Measurements from ENCODE around the gene MRPL10.

Gene MRPL10

DNA sequence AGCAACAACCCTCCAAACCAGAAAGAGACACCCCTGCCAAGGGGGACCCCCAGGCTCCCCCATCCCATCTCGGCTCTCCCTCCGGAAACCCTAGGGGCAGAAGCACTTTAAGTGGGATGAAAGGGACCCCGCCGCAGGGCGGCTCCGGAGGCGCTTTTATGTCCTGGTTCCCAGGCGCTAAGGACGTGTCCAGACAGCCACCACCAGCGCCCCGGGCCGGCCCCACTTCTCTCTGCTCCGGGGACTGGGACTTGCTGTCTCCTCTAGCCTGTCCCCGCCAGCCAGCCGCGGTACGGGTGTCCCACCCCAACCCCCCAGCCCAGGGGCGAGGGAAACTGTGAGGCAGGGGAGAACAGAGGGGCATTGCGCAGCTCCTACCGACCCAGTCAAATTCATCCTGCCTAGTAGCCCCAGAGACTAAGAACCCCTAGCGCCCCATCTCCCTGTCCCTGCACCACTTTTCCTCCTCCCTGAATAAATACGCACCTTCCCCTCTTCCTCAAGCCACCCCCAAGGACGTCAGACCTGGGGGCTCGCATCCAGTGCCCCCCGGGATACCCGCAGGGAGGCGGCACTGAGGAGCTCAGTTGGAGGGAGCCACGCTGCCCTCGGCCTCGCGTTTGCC is 15.5 kb upstream of the MRPL10 start:
- peak overlapping the region; percentile 17 for H3K27ac ChIP-seq
- POLR2A ChIA-PET (ENCODE audit: low non-redundant PET), result no interaction called here
- TF ChIP-seq CTCF (conservative IDR thresholded peaks at IDR 0.05; ENCODE audit: low read depth), result no peak
- DNase-seq (ENCODE audit: low spot score), result no peak
- CTCF ChIA-PET, result interaction anchor here (0.6 to 4.9 kb wide), 9 partner anchors 12 to 760 kb away, joined by 3 to 38 read pairs (median 4); no protein-coding TSS in a partner anchor

DNA sequence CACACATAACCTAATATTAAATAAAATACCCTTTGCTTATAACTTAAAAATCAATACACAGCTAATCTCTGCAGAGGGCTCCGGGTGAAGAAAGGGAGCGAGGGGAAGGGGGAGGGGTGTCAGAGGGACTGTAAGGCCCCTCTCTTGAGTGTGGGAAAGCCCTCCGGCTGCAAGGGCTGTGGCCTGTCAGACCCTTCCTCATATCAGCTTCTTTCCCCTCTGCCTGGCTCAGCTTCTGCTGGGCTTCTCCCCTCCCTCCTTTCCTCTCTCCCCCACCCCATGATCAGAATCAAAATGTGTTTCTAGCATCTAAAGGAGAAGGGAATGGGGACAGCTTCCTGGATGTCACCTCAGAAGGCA is 14.4 kb upstream of the MRPL10 start:
- ChIA-PET CTCF (interaction anchor here (3.7 to 4.2 kb wide), 2 partner anchors 39 to 44 kb away, joined by 15 to 77 read pairs; no protein-coding TSS in a partner anchor), POLR2A (ENCODE audit: low non-redundant PET) (no interaction called here)
- peak overlapping the region; percentile 17; the same call in 1 of the 2 replicates for H3K27ac ChIP-seq
- TF ChIP-seq CTCF (conservative IDR thresholded peaks at IDR 0.05; ENCODE audit: low read depth), result no peak
- no peak for DNase-seq (ENCODE audit: low spot score)

DNA sequence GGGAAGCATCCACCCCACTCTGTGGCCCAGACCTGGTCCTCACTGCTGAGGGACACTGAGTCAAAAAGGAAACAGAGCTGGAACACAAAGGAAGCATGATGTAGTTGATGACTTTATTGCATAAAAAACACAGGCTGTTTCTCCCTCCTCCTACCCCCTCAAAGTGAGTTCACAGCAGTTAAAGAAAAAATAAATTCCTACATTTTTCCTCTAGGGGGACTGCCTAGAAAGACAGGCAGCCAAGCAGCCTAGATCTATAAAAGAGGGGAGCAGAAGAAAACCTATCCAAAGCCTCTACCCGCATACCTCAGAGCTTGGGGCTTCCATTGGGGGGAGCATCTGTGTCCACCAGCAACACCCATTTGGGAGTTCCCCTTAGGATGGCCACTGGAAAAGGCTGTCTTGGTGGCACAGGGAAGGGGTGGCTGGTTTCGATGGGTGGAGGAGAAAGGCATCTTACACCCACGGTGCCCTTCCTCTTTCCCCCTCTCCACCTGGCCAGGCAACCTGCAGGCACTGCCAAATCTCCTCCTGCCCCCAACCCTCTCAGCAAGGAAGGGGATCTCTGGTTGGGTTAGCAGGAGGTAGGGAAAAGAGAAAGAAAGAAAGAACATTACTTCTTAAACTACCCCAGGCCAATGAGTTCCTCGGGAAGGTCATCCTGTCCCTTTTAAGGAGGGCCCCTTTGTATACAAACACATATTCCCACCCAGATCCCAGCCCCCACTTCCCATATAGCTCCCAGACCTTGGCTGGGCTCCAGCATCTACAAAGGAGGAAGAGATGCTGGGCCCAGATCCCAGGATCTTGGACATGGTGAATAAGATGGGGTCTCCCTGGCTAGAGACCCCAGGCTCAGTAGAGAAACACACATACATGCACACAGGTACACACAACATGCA is 13.7 kb upstream of the MRPL10 start:
- TF ChIP-seq CTCF (conservative IDR thresholded peaks at IDR 0.05; ENCODE audit: low read depth), result peak; percentile 37
- DNase-seq (ENCODE audit: low spot score), result no peak
- H3K27ac ChIP-seq, result peak overlapping the region; percentile 20
- ChIA-PET POLR2A (ENCODE audit: low non-redundant PET) (no interaction called here), CTCF (interaction anchor here (0.5 to 4.2 kb wide), 7 partner anchors 13 to 66 kb away, joined by 3 to 77 read pairs (median 4); partner anchors contain the start of genes LRRC46 and MRPL10)

GRCh38 chr17:47844227-47844626 is 12.9 kb upstream of the MRPL10 start:
- DNase-seq (ENCODE audit: low spot score), result no peak
- H3K27ac ChIP-seq, result peak overlapping the region; percentile 20
- ChIA-PET CTCF (interaction anchor here (0.6 to 4.2 kb wide), 5 partner anchors 13 to 51 kb away, joined by 3 to 77 read pairs (median 4); partner anchors contain the start of genes LRRC46 and MRPL10), POLR2A (ENCODE audit: low non-redundant PET) (no interaction called here)
- TF ChIP-seq CTCF (conservative IDR thresholded peaks at IDR 0.05; ENCODE audit: low read depth), result no peak

GRCh38 chr17:47843391-47843730 is 12.0 kb upstream of the MRPL10 start:
- ChIA-PET CTCF (interaction anchor here (0.6 to 4.2 kb wide), 13 partner anchors 12 to 175 kb away, joined by 3 to 78 read pairs (median 5); partner anchors contain the start of genes PNPO and SP2), POLR2A (ENCODE audit: low non-redundant PET) (interaction anchor here (1.0 kb wide), 1 partner anchor 46 kb away, joined by 4 read pairs; no protein-coding TSS in a partner anchor)
- TF ChIP-seq CTCF (conservative IDR thresholded peaks at IDR 0.05; ENCODE audit: low read depth), result peak; percentile 68
- DNase-seq (ENCODE audit: low spot score), result no peak
- H3K27ac ChIP-seq, result peak overlapping the region; percentile 51

Data from RWPE1 (cell line).